ENCODE results near the gene GRIA1.

The GRIA1 gene

GRCh38 chr5:153490118-153491037 lies at the start of gene GRIA1:
Gene GRIA1, plus strand, starts transcription at chr5:153490670.
- DNase-seq (ENCODE audit: low read depth in 4 of 4, low spot score in 1 of 4) = no peak

- no peak for DNase-seq (ENCODE audit: low read depth in 4 of 4, low spot score in 1 of 4)
Observed at GRCh38 chr5:153445875-153446579, 44.4 kb upstream of the GRIA1 start.

GRCh38 chr5:153447534-153447933 lies 42.9 kb upstream of the GRIA1 start:
- DNase-seq (ENCODE audit: low read depth in 4 of 4, low spot score in 1 of 4) = no peak

GRCh38 chr5:153456354-153456753 lies 34.1 kb upstream of the GRIA1 start:
- no peak for DNase-seq (ENCODE audit: low read depth in 4 of 4, low spot score in 1 of 4)

- DNase-seq (ENCODE audit: low read depth in 4 of 4, low spot score in 1 of 4) = no peak
Observed at GRCh38 chr5:153456993-153457392, 33.5 kb upstream of the GRIA1 start.

- no peak for DNase-seq (ENCODE audit: low read depth in 4 of 4, low spot score in 1 of 4)
Observed at GRCh38 chr5:153458268-153458667, 32.2 kb upstream of the GRIA1 start.

- no peak for DNase-seq (ENCODE audit: low read depth in 4 of 4, low spot score in 1 of 4)
Observed at GRCh38 chr5:153459051-153459743, 31.3 kb upstream of the GRIA1 start.

- no peak for DNase-seq (ENCODE audit: low read depth in 4 of 4, low spot score in 1 of 4)
Observed at GRCh38 chr5:153460421-153460820, 30.0 kb upstream of the GRIA1 start.

- no peak for DNase-seq (ENCODE audit: low read depth in 4 of 4, low spot score in 1 of 4)
Observed at GRCh38 chr5:153461341-153461740, 29.1 kb upstream of the GRIA1 start.

GRCh38 chr5:153463806-153464205 lies 26.7 kb upstream of the GRIA1 start:
- no peak for DNase-seq (ENCODE audit: low read depth in 4 of 4, low spot score in 1 of 4)

- DNase-seq (ENCODE audit: low read depth in 4 of 4, low spot score in 1 of 4) = no peak
Observed at GRCh38 chr5:153467546-153467945, 22.9 kb upstream of the GRIA1 start.

GRCh38 chr5:153469423-153469822 lies 21.0 kb upstream of the GRIA1 start:
- DNase-seq (ENCODE audit: low read depth in 4 of 4, low spot score in 1 of 4) = no peak

- no peak for DNase-seq (ENCODE audit: low read depth in 4 of 4, low spot score in 1 of 4)
Observed at GRCh38 chr5:153470736-153471135, 19.7 kb upstream of the GRIA1 start.

- DNase-seq (ENCODE audit: low read depth in 4 of 4, low spot score in 1 of 4) = no peak
Observed at GRCh38 chr5:153476767-153477166, 13.7 kb upstream of the GRIA1 start.

- DNase-seq (ENCODE audit: low read depth in 4 of 4, low spot score in 1 of 4) = no peak
Observed at GRCh38 chr5:153480401-153480800, 10.1 kb upstream of the GRIA1 start.

GRCh38 chr5:153483482-153483881 lies 7.0 kb upstream of the GRIA1 start:
- no peak for DNase-seq (ENCODE audit: low read depth in 4 of 4, low spot score in 1 of 4)

GRCh38 chr5:153485641-153486040 lies 4.8 kb upstream of the GRIA1 start:
- DNase-seq (ENCODE audit: low read depth in 4 of 4, low spot score in 1 of 4) = no peak

GRCh38 chr5:153486771-153487170 lies 3.7 kb upstream of the GRIA1 start:
- DNase-seq (ENCODE audit: low read depth in 4 of 4, low spot score in 1 of 4) = no peak

GRCh38 chr5:153489611-153490010 lies 859 bp upstream of the GRIA1 start:
- no peak for DNase-seq (ENCODE audit: low read depth in 4 of 4, low spot score in 1 of 4)

GRCh38 chr5:153491038-153491744 lies 721 bp downstream of the GRIA1 start:
- no peak for DNase-seq (ENCODE audit: low read depth in 4 of 4, low spot score in 1 of 4)

- no peak for DNase-seq (ENCODE audit: low read depth in 4 of 4, low spot score in 1 of 4)
Observed at GRCh38 chr5:153491856-153492255, 1.4 kb downstream of the GRIA1 start.
